ENCODE data around the gene PRKN. TPM values are rescaled to one million over a fixed set of nuclear protein-coding genes. Genes with fewer than 3 reads are reported as not detected.

The PRKN gene
- total RNA-seq, 4 donors from 2014 or later, result 4.4 to 669 (median 10.5) TPM

GRCh38 chr6:162485464-162485863, 242.1 kb downstream of the PRKN start:
- H3K4me3 ChIP-seq, result peak overlapping the region in 1 of 4 donors; percentile 14
- TF ChIP-seq CTCF (IDR thresholded peaks at IDR 0.05) (no peak), POLR2A (IDR thresholded peaks at IDR 0.05) (no peak)

GRCh38 chr6:162481938-162482337, 245.6 kb downstream of the PRKN start:
- no peaks in the 10 kb centered on the region for H3K4me1 ChIP-seq
- H3K9me3 ChIP-seq, result no peaks in the 10 kb centered on the region
- DNase-seq, result no peak
- no peaks in the 10 kb centered on the region for H3K27me3 ChIP-seq
- no peak overlapping the region for H3K4me3 ChIP-seq
- no peak for TF ChIP-seq CTCF (IDR thresholded peaks at IDR 0.05)
- H3K27ac ChIP-seq, result no peak overlapping the region
- H3K36me3 ChIP-seq, result no peaks in the 10 kb centered on the region

More at GRCh38 chr6:162485464-162485863, 242.1 kb downstream of the PRKN start:
- no peaks in the 10 kb centered on the region for H3K9me3 ChIP-seq
- H3K36me3 ChIP-seq, result no peaks in the 10 kb centered on the region
- no peak overlapping the region for H3K27ac ChIP-seq
- no peak for DNase-seq
- no peaks in the 10 kb centered on the region for H3K4me1 ChIP-seq
- no peaks in the 10 kb centered on the region for H3K27me3 ChIP-seq

DNA sequence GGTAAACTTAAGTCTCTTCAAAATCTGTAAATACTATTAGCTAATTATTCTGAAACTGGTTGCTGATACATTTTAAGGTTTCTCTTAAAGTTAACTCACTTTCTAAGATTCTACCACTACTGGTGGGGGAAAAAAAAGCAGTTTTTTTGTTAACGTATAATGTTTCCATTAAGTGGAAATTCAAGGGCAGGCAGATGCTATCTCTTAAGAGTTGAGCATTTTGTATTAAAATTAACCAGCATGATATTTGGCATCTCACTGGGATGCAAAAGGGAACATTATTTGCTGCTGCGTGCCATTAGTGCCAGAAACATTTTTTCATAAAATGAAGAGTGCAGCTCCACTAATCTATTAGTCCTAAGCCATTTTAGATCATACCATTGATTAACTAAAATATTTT, 246.2 kb downstream of the PRKN start:
- no peak overlapping the region for H3K4me3 ChIP-seq
- H3K4me1 ChIP-seq, result no peaks in the 10 kb centered on the region
- DNase-seq, result no peak
- H3K27me3 ChIP-seq, result no peaks in the 10 kb centered on the region
- H3K36me3 ChIP-seq, result no peaks in the 10 kb centered on the region
- TF ChIP-seq CTCF (IDR thresholded peaks at IDR 0.05), result no peak
- TF ChIP-seq POLR2A (IDR thresholded peaks at IDR 0.05), result no peak
- no peaks in the 10 kb centered on the region for H3K9me3 ChIP-seq
- H3K27ac ChIP-seq, result no peak overlapping the region

DNA sequence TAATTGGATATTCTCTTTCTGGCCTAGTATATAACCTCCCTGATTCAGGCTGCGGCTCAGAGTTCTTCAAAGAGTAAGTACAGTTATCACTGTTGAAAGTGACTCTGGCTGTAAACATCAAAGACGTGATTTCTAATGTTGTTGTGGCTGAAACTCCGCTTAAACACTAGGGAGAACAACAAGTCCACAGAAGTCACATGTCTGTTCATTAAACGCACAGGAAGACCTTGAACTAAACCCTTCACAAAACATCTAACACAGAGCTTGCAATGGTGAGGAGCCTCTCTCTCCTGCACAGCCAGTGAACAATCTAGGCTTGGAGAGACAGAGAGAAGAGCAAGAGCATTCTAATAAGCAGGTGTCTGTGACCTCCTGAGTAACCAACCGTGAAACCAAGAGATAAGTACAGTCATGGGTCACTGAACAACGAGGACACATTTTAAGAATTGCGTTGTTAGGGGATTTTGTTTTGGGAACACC, 249.3 kb downstream of the PRKN start:
- no peak overlapping the region for H3K4me3 ChIP-seq
- no peaks in the 10 kb centered on the region for H3K36me3 ChIP-seq
- H3K9me3 ChIP-seq, result no peaks in the 10 kb centered on the region
- H3K27me3 ChIP-seq, result no peaks in the 10 kb centered on the region
- no peak for DNase-seq
- no peak overlapping the region for H3K27ac ChIP-seq
- TF ChIP-seq CTCF (IDR thresholded peaks at IDR 0.05), result no peak
- TF ChIP-seq POLR2A (IDR thresholded peaks at IDR 0.05), result no peak
- H3K4me1 ChIP-seq, result no peaks in the 10 kb centered on the region

DNA sequence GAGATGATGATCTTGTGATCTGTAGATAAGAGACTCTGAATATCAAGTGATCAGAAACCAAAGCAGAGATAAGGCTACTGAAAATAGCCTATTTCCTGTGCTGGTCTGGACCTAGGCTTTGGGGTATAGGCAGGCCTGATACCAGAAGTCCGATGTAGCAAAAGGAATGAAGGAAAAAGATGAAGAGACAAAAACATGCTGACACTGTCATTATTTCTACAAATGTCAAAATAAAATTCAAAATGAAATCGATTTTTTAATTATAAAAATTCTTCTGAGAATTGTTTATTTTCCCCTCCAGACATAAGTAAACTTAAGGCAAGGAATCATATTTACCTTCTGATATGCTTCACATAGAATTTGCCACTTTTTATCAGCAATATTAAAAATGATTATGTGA, 252.8 kb downstream of the PRKN start:
- DNase-seq, result no peak
- H3K27me3 ChIP-seq, result no peaks in the 10 kb centered on the region
- TF ChIP-seq CTCF (IDR thresholded peaks at IDR 0.05) (no peak), POLR2A (IDR thresholded peaks at IDR 0.05) (no peak)
- no peaks in the 10 kb centered on the region for H3K36me3 ChIP-seq
- H3K4me3 ChIP-seq, result no peak overlapping the region
- H3K27ac ChIP-seq, result no peak overlapping the region
- H3K9me3 ChIP-seq, result no peaks in the 10 kb centered on the region
- no peaks in the 10 kb centered on the region for H3K4me1 ChIP-seq

DNA sequence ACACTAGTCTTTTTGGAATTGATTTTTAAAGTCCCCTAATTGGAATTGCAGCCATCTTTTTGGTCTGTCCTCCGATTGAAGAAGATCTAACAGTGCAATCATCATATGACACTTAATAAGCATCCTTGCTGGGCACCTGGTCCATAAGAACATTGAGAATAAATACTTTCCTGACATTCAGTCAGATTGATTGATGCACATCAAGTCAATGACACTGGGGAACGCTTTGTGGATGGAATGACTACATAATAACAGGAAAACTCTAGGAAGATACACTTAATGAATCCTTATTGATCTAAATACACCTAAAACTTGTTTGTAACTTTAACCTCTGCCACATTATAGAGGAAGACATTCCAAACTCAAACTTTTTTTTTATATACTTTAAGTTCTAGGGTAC, 255.7 kb downstream of the PRKN start:
- Histone ChIP-seq H3K36me3 (no peaks in the 10 kb centered on the region), H3K4me3 (no peak overlapping the region), H3K4me1 (no peaks in the 10 kb centered on the region), H3K27ac (no peak overlapping the region), H3K9me3 (no peaks in the 10 kb centered on the region), H3K27me3 (no peaks in the 10 kb centered on the region)
- TF ChIP-seq CTCF (IDR thresholded peaks at IDR 0.05), result no peak
- DNase-seq, result no peak
